Fibroblast of lung (primary cell): Measurements from ENCODE around the gene TBC1D2B.
"Not testable (repeated sequence)": the region's sequence is repeated elsewhere in the genome, so short reads cannot be mapped to it uniquely, and the experiment has no call there.

Experiments
- CTCF ChIP-seq, 2 donors: IDR thresholded peaks in 1 of 2; conservative IDR thresholded peaks in 1 of 2; 1 replicate in 1 of 2; 2 replicates in 1 of 2; pipeline ENCODE4 v1.5.1; 2011 to 2012; ENCODE audit warnings: low read length in 2 of 2, control low read depth in 1 of 2, inconsistent platforms in 1 of 2, low read depth in 1 of 2, mild to moderate bottlenecking in 1 of 2
- EZH2 ChIP-seq: IDR thresholded peaks from 2 replicates; pipeline ENCODE4 v1.5.1; 2012; ENCODE audit warnings: low read length, control low read depth, mild to moderate bottlenecking; ENCODE audit errors: missing control alignments

- TF ChIP-seq CTCF (conservative IDR thresholded peaks at IDR 0.05 in 1 of 2, IDR thresholded peaks at IDR 0.05 in 1 of 2; ENCODE audit: low read depth in 1 of 2, low read length in 2 of 2); EZH2: not testable (repeated sequence)
These were observed 80.3 kb downstream of the TBC1D2B start for GRCh38 chr15:77997221-77997620.
